Adrenal gland (tissue), 12 donors: ENCODE measurements around the gene CACNA1I. TPM values are rescaled to one million over a fixed set of nuclear protein-coding genes. Genes with fewer than 3 reads are reported as not detected.
A peak's percentile ranks its signal among the peaks of the same experiment; 100 is the strongest.

Experiments used
- DNase-seq, 7 donors: peaks; one replicate each; pipeline ENCODE4 v3.0.0-alpha.2; 2019 to 2020
- H3K27ac ChIP-seq, 5 donors: fragments of 200-600 bp; sonication (generic) in 4 of 5; 1 replicate in 3 of 5; 2 replicates in 2 of 5; pipeline versions ENCODE4 v1.5.1 to v1.8.0; 2016 to 2020; ENCODE audit warnings: mild to moderate bottlenecking in 1 of 5
- H3K27me3 ChIP-seq: fragments of 200-600 bp; 2 replicates; pipeline ENCODE4 v1.8.0; 2021
- H3K36me3 ChIP-seq, 2 donors: fragments of 200-600 bp; replicated peaks in 1 of 2; 1 replicate in 1 of 2; 2 replicates in 1 of 2; pipeline versions ENCODE4 v1.5.1 to v1.8.0; 2018 to 2022
- H3K4me1 ChIP-seq, 2 donors: fragments of 200-600 bp; replicated peaks in 1 of 2; 1 replicate in 1 of 2; 2 replicates in 1 of 2; pipeline versions ENCODE4 v1.5.1 to v1.8.0; 2018 to 2021
- H3K4me3 ChIP-seq, 4 donors: fragments of 200-600 bp; sonication (generic) in 3 of 4; one replicate each; pipeline ENCODE4 v1.5.1; 2016 to 2018
- H3K9me3 ChIP-seq, 3 donors: fragments of 200-600 bp; sonication (generic) in 1 of 3; replicated peaks in 1 of 3; 1 replicate in 2 of 3; 2 replicates in 1 of 3; pipeline versions ENCODE4 v1.5.1 to v1.8.0; 2016 to 2021
- CTCF ChIP-seq, 6 experiments: fragments of 450-650 bp in 4 of 6; fragments of 200-600 bp in 2 of 6; sonication (generic) in 1 of 6; IDR thresholded peaks; 1 replicate in 5 of 6; 2 replicates in 1 of 6; pipeline versions ENCODE4 v1.5.1 to v1.8.0; 2016 to 2021; ENCODE audit warnings: antibody characterized with exemption in 6 of 6, mild to moderate bottlenecking in 2 of 6, moderate library complexity in 1 of 6
- POLR2A ChIP-seq, 2 donors: fragments of 450-650 bp; IDR thresholded peaks; one replicate each; pipeline ENCODE4 v1.6.1; 2017; ENCODE audit warnings: antibody characterized with exemption in 2 of 2, mild to moderate bottlenecking in 2 of 2, moderate library complexity in 1 of 2
- WGBS, 4 donors: extraction: QIAGEN DNeasy Blood & Tissue Kit in 2 of 4; methylation state at CpG; one replicate each; pipeline versions ENCODE4 v1.1.5 to v1.1.7; 2013 to 2017; 5-methylcytosine and 5-hydroxymethylcytosine counted together
- intact Hi-C, 2 donors: fragments of 100-400 bp; cut with DNase I; formaldehyde crosslinking; loops; one replicate each; pipeline versions ENCODE4 v1.14.1 to v1.15.0; 2022 to 2023
- polyA plus RNA-seq, 3 donors: library from polyadenylated mRNA; stranded (reverse); fragments of 200-250 nt in 2 of 3; fragments of 350-450 nt in 1 of 3; fragmentation: Illumina TruSeq in 1 of 3; extraction: RNeasy Lipid Tissue Mini Kit (QIAGEN cat#74804) in 1 of 3; gene quantifications; one replicate each; pipeline ENCODE4 v1.2.3, GENCODE V29; 2013 to 2014
- total RNA-seq, 9 donors: library from RNA; depleted of rRNA in 4 of 9; stranded (reverse); fragments of >200 nt in 4 of 9; fragments of 120-200 nt in 1 of 9; fragmentation: NEBNext Ultra II Directional in 1 of 9; extraction: Animal tissue kit (Norgen Biotek cat#: 25700) in 1 of 9; gene quantifications; one replicate each; pipeline versions ENCODE4 v1.1.0 to v1.2.4, GENCODE V29; 2013 to 2023
- donor health status: healthy with polysubstance abuse.
- donor health status: Bipolar disorder and iron deficiency.
- donor health status: DM: yes; HTN: yes; CAD: no.
- donor health status: DM: no; HTN: no; CAD: no.
- donor health status: DM: no; HTN: no; CAD: no.
- donor health status: DM: yes; HTN: yes; CAD: no.

Gene CACNA1I
- total and polyA plus RNA-seq, 12 donors: 0.06 to 20.1 (median 3.2) TPM

GRCh38 chr22:39527481-39527961 is 43.0 kb upstream of the CACNA1I start:
- Histone ChIP-seq H3K36me3 (peaks cover 0 to 46% of the 10 kb centered on the region in 2 donors), H3K9me3 (no peaks in the 10 kb centered on the region), H3K27ac (peak overlapping the region in 4 of 5 donors; percentile 7 to 60 (median 28)), H3K4me3 (no peak overlapping the region), H3K27me3 (no peaks in the 10 kb centered on the region), H3K4me1 (peaks cover 45 to 85% of the 10 kb centered on the region in 2 donors)
- DNase-seq: peak in 6 of 7 donors; percentile 44 to 81 (median 64)
- no peak for TF ChIP-seq POLR2A (IDR thresholded peaks at IDR 0.05)
- TF ChIP-seq CTCF (IDR thresholded peaks at IDR 0.05): no peak
- 27 to 48% (median 41%) methylated on average over 2 to 6 of the region's 6 CpGs for WGBS, 4 donors
- intact Hi-C loops: loop anchor here (5.0 to 10.0 kb wide), 3 partner anchors 35 to 353 kb away; partner anchors contain the start of gene SYNGR1 (in 1 of the 2)

GRCh38 chr22:39528080-39528661 is 42.4 kb upstream of the CACNA1I start:
- Histone ChIP-seq H3K36me3 (peaks cover 0 to 39% of the 10 kb centered on the region in 2 donors), H3K4me1 (peaks cover 39 to 82% of the 10 kb centered on the region in 2 donors), H3K27me3 (no peaks in the 10 kb centered on the region), H3K27ac (peak overlapping the region in 4 of 5 donors; percentile 7 to 60 (median 28)), H3K9me3 (no peaks in the 10 kb centered on the region), H3K4me3 (no peak overlapping the region)
- WGBS, 4 donors: 62 to 80% (median 70%) methylated on average over 11 to 12 of the region's 12 CpGs
- peak in 1 of 7 donors; percentile 69 for DNase-seq
- intact Hi-C loops: loop anchor here (5.0 to 10.0 kb wide), 3 partner anchors 36 to 353 kb away; partner anchors contain the start of gene SYNGR1 (in 1 of the 2)
- no peak for TF ChIP-seq CTCF (IDR thresholded peaks at IDR 0.05)
- TF ChIP-seq POLR2A (IDR thresholded peaks at IDR 0.05): no peak

GRCh38 chr22:39528681-39529486 is 41.7 kb upstream of the CACNA1I start:
- Histone ChIP-seq H3K4me3 (no peak overlapping the region), H3K36me3 (peaks cover 0 to 34% of the 10 kb centered on the region in 2 donors), H3K27ac (peak overlapping the region in 3 of 5 donors; percentile 30 to 60 (median 40)), H3K9me3 (no peaks in the 10 kb centered on the region), H3K27me3 (no peaks in the 10 kb centered on the region), H3K4me1 (peaks cover 33 to 74% of the 10 kb centered on the region in 2 donors)
- WGBS, 4 donors: 34 to 69% (median 35%) methylated on average over 14 to 32 of the region's 32 CpGs
- DNase-seq: peak; percentile 89 to 96 (median 93)
- intact Hi-C loops: loop anchor here (5.0 to 10.0 kb wide), 3 partner anchors 37 to 354 kb away; partner anchors contain the start of gene SYNGR1 (in 1 of the 2)
- TF ChIP-seq CTCF (IDR thresholded peaks at IDR 0.05): peak; percentile 90 to 100 (median 98)
- peak in 1 of 2 donors; percentile 96 for TF ChIP-seq POLR2A (IDR thresholded peaks at IDR 0.05)

- Histone ChIP-seq H3K9me3 (no peaks in the 10 kb centered on the region), H3K4me3 (no peak overlapping the region), H3K4me1 (peaks cover 29 to 70% of the 10 kb centered on the region in 2 donors), H3K27ac (peak overlapping the region in 2 of 5 donors; percentile 30 to 60), H3K27me3 (no peaks in the 10 kb centered on the region), H3K36me3 (peaks cover 0 to 28% of the 10 kb centered on the region in 2 donors)
- WGBS, 4 donors: 56 to 70% (median 63%) methylated on average over 7 to 17 of the region's 17 CpGs
- no peak for DNase-seq
- peak in 1 of 6 experiments; percentile 29 for TF ChIP-seq CTCF (IDR thresholded peaks at IDR 0.05)
- no peak for TF ChIP-seq POLR2A (IDR thresholded peaks at IDR 0.05)
- intact Hi-C loops: loop anchor here (5.0 to 10.0 kb wide), 3 partner anchors 37 to 355 kb away; partner anchors contain the start of gene SYNGR1 (in 1 of the 2)
These were observed 41.1 kb upstream of the CACNA1I start for GRCh38 chr22:39529487-39529851.
